Measurements from ENCODE around the gene WNT9A. TPM values are rescaled to one million over a fixed set of nuclear protein-coding genes. Genes with fewer than 3 reads are reported as not detected.

The WNT9A gene
- polyA plus RNA-seq, 1 donor from 2014 or later = 0.57 TPM

- H3K4me2 ChIP-seq (ENCODE audit: low read length) = peak overlapping the region; percentile 17
- no peaks in the 10 kb centered on the region for H3K9me3 ChIP-seq (ENCODE audit: low read length)
- H4K20me1 ChIP-seq (ENCODE audit: insufficient read depth) = no peaks in the 10 kb centered on the region
- no peaks in the 10 kb centered on the region for H3K79me2 ChIP-seq (replicated peaks; ENCODE audit: insufficient read depth, low read length)
- peak overlapping the region; percentile 47 for H3K9ac ChIP-seq (ENCODE audit: low read length)
- H3K4me3 ChIP-seq (ENCODE audit: low read length) = peak overlapping the region; percentile 70
- H3K36me3 ChIP-seq (ENCODE audit: insufficient read depth, low read length) = no peaks in the 10 kb centered on the region
- no peaks in the 10 kb centered on the region for H3F3A ChIP-seq (ENCODE audit: insufficient read depth, low read length, poor library complexity, severe bottlenecking)
- no peaks in the 10 kb centered on the region for H3K9me2 ChIP-seq (ENCODE audit: insufficient read depth, low read length)
- H3K27ac ChIP-seq (ENCODE audit: low read length) = no peak overlapping the region
- H3K27me3 ChIP-seq (ENCODE audit: insufficient read depth, low read depth, low read length) = peaks cover 22% of the 10 kb centered on the region
- H2AFZ ChIP-seq (ENCODE audit: low read depth, low read length) = no peak overlapping the region
- TF ChIP-seq MXI1 (conservative IDR thresholded peaks at IDR 0.05; ENCODE audit: poor library complexity, severe bottlenecking) = no peak
These were observed 401 bp downstream of the WNT9A start for GRCh38 chr1:227947386-227947675.

DNA sequence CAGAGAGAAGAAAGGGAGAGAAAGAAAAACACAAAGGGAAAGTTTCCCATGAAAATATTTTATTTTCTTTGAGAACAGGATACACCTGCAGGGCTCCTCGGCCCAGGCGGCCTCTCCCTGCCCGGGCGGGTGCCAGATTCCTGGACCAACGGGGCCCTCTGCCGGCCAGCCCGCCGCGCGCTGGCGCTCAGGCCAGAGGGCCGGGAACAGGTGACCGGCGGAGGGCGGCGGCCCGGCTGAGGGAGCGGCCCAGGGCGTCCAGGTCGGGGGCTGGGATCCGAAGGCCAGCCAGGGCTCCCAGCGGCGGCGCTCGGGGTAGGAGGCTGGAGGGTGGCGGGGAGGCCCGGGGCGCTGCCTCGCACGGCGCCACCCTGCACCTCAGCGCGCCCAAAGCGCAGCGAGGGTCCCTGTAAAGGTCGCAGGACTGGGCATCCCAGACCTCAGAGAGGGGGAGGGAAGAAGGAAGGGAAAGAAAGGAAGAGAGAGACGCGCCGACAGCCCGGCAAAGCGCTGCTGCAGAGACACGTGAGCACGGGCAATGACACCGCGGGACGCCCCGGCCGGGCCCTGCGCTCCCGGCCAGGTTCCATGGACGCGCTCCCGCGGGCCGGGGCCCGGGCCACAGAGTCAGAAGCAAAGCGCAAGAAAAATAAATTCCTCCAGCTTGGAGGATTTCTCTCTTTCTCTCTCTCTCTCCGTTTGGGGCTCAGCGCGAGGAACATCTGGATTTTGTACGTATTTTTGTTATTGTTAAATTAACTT lies 927 bp downstream of the WNT9A start:
- peak overlapping the region; percentile 47 for H3K9ac ChIP-seq (ENCODE audit: low read length)

More for the DNA sequence above, 927 bp downstream of the WNT9A start:
- H3K27ac ChIP-seq (ENCODE audit: low read length) = no peak overlapping the region
- no peaks in the 10 kb centered on the region for H3K36me3 ChIP-seq (ENCODE audit: insufficient read depth, low read length)
- H3F3A ChIP-seq (ENCODE audit: insufficient read depth, low read length, poor library complexity, severe bottlenecking) = no peaks in the 10 kb centered on the region
- H2AFZ ChIP-seq (ENCODE audit: low read depth, low read length) = no peak overlapping the region
- H3K9me3 ChIP-seq (ENCODE audit: low read length) = no peaks in the 10 kb centered on the region
- TF ChIP-seq SMC3 (conservative IDR thresholded peaks at IDR 0.05; ENCODE audit: poor library complexity) = peak; percentile 77
- TF ChIP-seq EZH2 (IDR thresholded peaks at IDR 0.05; ENCODE audit: borderline replicate concordance, insufficient read depth, low read length, poor library complexity, severe bottlenecking) = no peak
- TF ChIP-seq, protein P1, sequence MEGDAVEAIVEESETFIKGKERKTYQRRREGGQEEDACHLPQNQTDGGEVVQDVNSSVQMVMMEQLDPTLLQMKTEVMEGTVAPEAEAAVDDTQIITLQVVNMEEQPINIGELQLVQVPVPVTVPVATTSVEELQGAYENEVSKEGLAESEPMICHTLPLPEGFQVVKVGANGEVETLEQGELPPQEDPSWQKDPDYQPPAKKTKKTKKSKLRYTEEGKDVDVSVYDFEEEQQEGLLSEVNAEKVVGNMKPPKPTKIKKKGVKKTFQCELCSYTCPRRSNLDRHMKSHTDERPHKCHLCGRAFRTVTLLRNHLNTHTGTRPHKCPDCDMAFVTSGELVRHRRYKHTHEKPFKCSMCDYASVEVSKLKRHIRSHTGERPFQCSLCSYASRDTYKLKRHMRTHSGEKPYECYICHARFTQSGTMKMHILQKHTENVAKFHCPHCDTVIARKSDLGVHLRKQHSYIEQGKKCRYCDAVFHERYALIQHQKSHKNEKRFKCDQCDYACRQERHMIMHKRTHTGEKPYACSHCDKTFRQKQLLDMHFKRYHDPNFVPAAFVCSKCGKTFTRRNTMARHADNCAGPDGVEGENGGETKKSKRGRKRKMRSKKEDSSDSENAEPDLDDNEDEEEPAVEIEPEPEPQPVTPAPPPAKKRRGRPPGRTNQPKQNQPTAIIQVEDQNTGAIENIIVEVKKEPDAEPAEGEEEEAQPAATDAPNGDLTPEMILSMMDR (IDR thresholded peaks at IDR 0.05; ENCODE audit: poor library complexity, severe bottlenecking) = peak; percentile 75
- TF ChIP-seq TAF1 (IDR thresholded peaks at IDR 0.05; ENCODE audit: low read depth) = no peak
- no peak for TF ChIP-seq EP300 (conservative IDR thresholded peaks at IDR 0.05; ENCODE audit: poor library complexity, severe bottlenecking)
- no peak for TF ChIP-seq POLR2AphosphoS5 (IDR thresholded peaks at IDR 0.05)
- peak; percentile 79 for TF ChIP-seq RAD21 (conservative IDR thresholded peaks at IDR 0.05)
- peak; percentile 15 for TF ChIP-seq MXI1 (conservative IDR thresholded peaks at IDR 0.05; ENCODE audit: poor library complexity, severe bottlenecking)
- TF ChIP-seq, protein P2, sequence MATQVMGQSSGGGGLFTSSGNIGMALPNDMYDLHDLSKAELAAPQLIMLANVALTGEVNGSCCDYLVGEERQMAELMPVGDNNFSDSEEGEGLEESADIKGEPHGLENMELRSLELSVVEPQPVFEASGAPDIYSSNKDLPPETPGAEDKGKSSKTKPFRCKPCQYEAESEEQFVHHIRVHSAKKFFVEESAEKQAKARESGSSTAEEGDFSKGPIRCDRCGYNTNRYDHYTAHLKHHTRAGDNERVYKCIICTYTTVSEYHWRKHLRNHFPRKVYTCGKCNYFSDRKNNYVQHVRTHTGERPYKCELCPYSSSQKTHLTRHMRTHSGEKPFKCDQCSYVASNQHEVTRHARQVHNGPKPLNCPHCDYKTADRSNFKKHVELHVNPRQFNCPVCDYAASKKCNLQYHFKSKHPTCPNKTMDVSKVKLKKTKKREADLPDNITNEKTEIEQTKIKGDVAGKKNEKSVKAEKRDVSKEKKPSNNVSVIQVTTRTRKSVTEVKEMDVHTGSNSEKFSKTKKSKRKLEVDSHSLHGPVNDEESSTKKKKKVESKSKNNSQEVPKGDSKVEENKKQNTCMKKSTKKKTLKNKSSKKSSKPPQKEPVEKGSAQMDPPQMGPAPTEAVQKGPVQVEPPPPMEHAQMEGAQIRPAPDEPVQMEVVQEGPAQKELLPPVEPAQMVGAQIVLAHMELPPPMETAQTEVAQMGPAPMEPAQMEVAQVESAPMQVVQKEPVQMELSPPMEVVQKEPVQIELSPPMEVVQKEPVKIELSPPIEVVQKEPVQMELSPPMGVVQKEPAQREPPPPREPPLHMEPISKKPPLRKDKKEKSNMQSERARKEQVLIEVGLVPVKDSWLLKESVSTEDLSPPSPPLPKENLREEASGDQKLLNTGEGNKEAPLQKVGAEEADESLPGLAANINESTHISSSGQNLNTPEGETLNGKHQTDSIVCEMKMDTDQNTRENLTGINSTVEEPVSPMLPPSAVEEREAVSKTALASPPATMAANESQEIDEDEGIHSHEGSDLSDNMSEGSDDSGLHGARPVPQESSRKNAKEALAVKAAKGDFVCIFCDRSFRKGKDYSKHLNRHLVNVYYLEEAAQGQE (IDR thresholded peaks at IDR 0.05; ENCODE audit: borderline replicate concordance) = no peak
- H3K4me3 ChIP-seq (ENCODE audit: low read length) = peak overlapping the region; percentile 70
- peaks cover 22% of the 10 kb centered on the region for H3K27me3 ChIP-seq (ENCODE audit: insufficient read depth, low read depth, low read length)
- H4K20me1 ChIP-seq (ENCODE audit: insufficient read depth) = no peaks in the 10 kb centered on the region
- no peaks in the 10 kb centered on the region for H3K9me2 ChIP-seq (ENCODE audit: insufficient read depth, low read length)
- no peaks in the 10 kb centered on the region for H3K79me2 ChIP-seq (replicated peaks; ENCODE audit: insufficient read depth, low read length)
- H3K4me2 ChIP-seq (ENCODE audit: low read length) = peak overlapping the region; percentile 17

Data from neural cell (in vitro differentiated cells).